Heart left ventricle (tissue), 16 donors: Measurements from ENCODE around the gene ELF4. TPM values are rescaled to one million over a fixed set of nuclear protein-coding genes. Genes with fewer than 3 reads are reported as not detected.

ENCODE experiments used
- ATAC-seq, 4 donors: fragments of 200-7000 bp; cut with Tn5 transposase; one replicate each; pipeline ENCODE4 v1.9.1; 2020 to 2022; ENCODE audit warnings: moderate library complexity in 4 of 4, mild to moderate bottlenecking in 3 of 4, moderate number of reproducible peaks in 1 of 4
- DNase-seq, 5 donors: peaks; one replicate each; pipeline ENCODE4 v3.0.0-alpha.2; 2020
- H3K27ac ChIP-seq, 12 donors: fragments of 200-600 bp; sonication (generic) in 4 of 12; one replicate each; pipeline versions ENCODE4 v1.5.0 to v1.8.0; 2016 to 2022; ENCODE audit warnings: mild to moderate bottlenecking in 2 of 12
- H3K27me3 ChIP-seq, 9 donors: fragments of 200-600 bp; sonication (generic) in 2 of 9; one replicate each; pipeline versions ENCODE4 v1.5.1 to v1.8.0; 2016 to 2022; ENCODE audit warnings: mild to moderate bottlenecking in 3 of 9
- H3K36me3 ChIP-seq, 9 donors: fragments of 200-600 bp; sonication (generic) in 2 of 9; one replicate each; pipeline versions ENCODE4 v1.5.0 to v1.8.0; 2018 to 2022; ENCODE audit warnings: mild to moderate bottlenecking in 2 of 9
- H3K4me1 ChIP-seq, 12 donors: fragments of 200-600 bp; sonication (generic) in 4 of 12; one replicate each; pipeline versions ENCODE4 v1.5.0 to v1.8.0; 2016 to 2022; ENCODE audit warnings: mild to moderate bottlenecking in 3 of 12
- H3K4me3 ChIP-seq, 12 donors: fragments of 200-600 bp; sonication (generic) in 4 of 12; one replicate each; pipeline versions ENCODE4 v1.5.0 to v1.8.0; 2017 to 2022; ENCODE audit warnings: mild to moderate bottlenecking in 9 of 12, moderate library complexity in 4 of 12
- H3K9me3 ChIP-seq, 12 donors: fragments of 200-600 bp; sonication (generic) in 4 of 12; one replicate each; pipeline versions ENCODE4 v1.5.0 to v1.8.0; 2016 to 2022; ENCODE audit warnings: mild to moderate bottlenecking in 1 of 12
- CTCF ChIP-seq, 12 donors: fragments of 200-600 bp; sonication (generic) in 4 of 12; IDR thresholded peaks; one replicate each; pipeline versions ENCODE4 v1.5.0 to v1.8.0; 2018 to 2022; ENCODE audit warnings: antibody characterized with exemption in 12 of 12, mild to moderate bottlenecking in 5 of 12
- POLR2A ChIP-seq, 2 donors: fragments of 450-650 bp; IDR thresholded peaks; one replicate each; pipeline ENCODE4 v1.6.1; 2017; ENCODE audit warnings: antibody characterized with exemption in 2 of 2, mild to moderate bottlenecking in 2 of 2, moderate library complexity in 2 of 2
- WGBS, 4 donors: extraction: QIAGEN DNeasy Blood & Tissue Kit in 2 of 4; methylation state at CpG; one replicate each; pipeline versions ENCODE4 v1.1.5 to v1.1.7; 2013 to 2018; 5-methylcytosine and 5-hydroxymethylcytosine counted together
- intact Hi-C, 10 donors: fragments of 100-400 bp; cut with DNase I; formaldehyde crosslinking; loops; one replicate each; pipeline versions ENCODE4 v1.11.1 to v1.14.2; 2022
- polyA plus RNA-seq, 2 donors: library from polyadenylated mRNA; stranded (reverse); fragments of 200-250 nt; gene quantifications; one replicate each; pipeline ENCODE4 v1.2.3, GENCODE V29; 2013
- total RNA-seq, 9 donors: library from RNA; depleted of rRNA in 2 of 9; stranded (reverse); fragments of >200 nt in 2 of 9; fragmentation: NEBNext Ultra II Directional in 3 of 9; extraction: Animal tissue kit (Norgen Biotek cat#: 25700) in 3 of 9; gene quantifications; one replicate each; pipeline versions ENCODE4 v1.1.0 to v1.2.4, GENCODE V29; 2016 to 2023
- donor health status: ischemic (EF 13 %, LVEDD 7.1; RV severe dilation, severe dysfunction).
- donor health status: healthy with polysubstance abuse.
- donor health status: DM: no; HTN: yes; CAD: no.
- donor health status: DM: no; HTN: no; CAD: no.
- donor health status: ischemic (EF 25% LVEDD 6.9; RV normal size, moderate dysfunction).
- donor health status: ischemic (EF 25% LVEDD 5.7; RV mildly dilated, moderate dysfunction).
- donor health status: healthy.
- donor health status: DM: yes; HTN: yes; CAD: no.
- donor health status: ischemic (EF 35%, LVEDD 5.7; RV mildly dilated, moderate dysfunction).
- donor health status: nonischemic (EF 11% LVEDD 7.7; RV severe dilation, severe dysfunction).
- donor health status: DM: yes; HTN: yes; CAD: no.
- donor health status: PGD.
- donor health status: ischemic (EF 29% LVEDD 5.4; RV normal size, mild dysfunction).
- donor health status: nonischemic (EF 23%, LVEDD 6.1; RV moderate dilation, normal function).

Gene ELF4
- total and polyA plus RNA-seq, 11 donors: 1.3 to 13.7 (median 3.2) TPM

- Histone ChIP-seq H3K27ac (no peak overlapping the region), H3K4me3 (no peak overlapping the region), H3K27me3 (no peaks in the 10 kb centered on the region), H3K36me3 (no peaks in the 10 kb centered on the region), H3K9me3 (no peaks in the 10 kb centered on the region), H3K4me1 (peaks cover 0 to 50% (median 11%) of the 10 kb centered on the region in 12 donors)
- 81 to 86% (median 84%) methylated on average over 8 of the region's 8 CpGs for WGBS, 4 donors
- peak in 1 of 5 donors; percentile 14 for DNase-seq
- ATAC-seq: no peak
- intact Hi-C loops: no loop called here
- TF ChIP-seq POLR2A (IDR thresholded peaks at IDR 0.05) (no peak), CTCF (IDR thresholded peaks at IDR 0.05) (no peak)
Observed at GRCh38 chrX:130094696-130095095, 15.6 kb downstream of the ELF4 start.

- H3K36me3 ChIP-seq: no peaks in the 10 kb centered on the region
- H3K4me1 ChIP-seq: peaks cover 0 to 50% (median 2%) of the 10 kb centered on the region in 12 donors
- TF ChIP-seq CTCF (IDR thresholded peaks at IDR 0.05) (no peak), POLR2A (IDR thresholded peaks at IDR 0.05) (no peak)
- no peaks in the 10 kb centered on the region for H3K9me3 ChIP-seq
- DNase-seq (no peak), ATAC-seq (no peak)
- no peak overlapping the region for H3K27ac ChIP-seq
- intact Hi-C loops: no loop called here
- 85 to 93% (median 88%) methylated on average over 2 of the region's 2 CpGs for WGBS, 4 donors
- no peak overlapping the region for H3K4me3 ChIP-seq
- H3K27me3 ChIP-seq: no peaks in the 10 kb centered on the region
Observed at GRCh38 chrX:130093271-130093670, 17.0 kb downstream of the ELF4 start.

- DNase-seq: peak in 2 of 5 donors; percentile 57 to 81
- TF ChIP-seq CTCF (IDR thresholded peaks at IDR 0.05) (no peak), POLR2A (IDR thresholded peaks at IDR 0.05) (no peak)
- no peaks in the 10 kb centered on the region for H3K36me3 ChIP-seq
- no peaks in the 10 kb centered on the region for H3K27me3 ChIP-seq
- no peaks in the 10 kb centered on the region for H3K9me3 ChIP-seq
- peaks cover 0 to 57% (median 0%) of the 10 kb centered on the region in 12 donors for H3K4me1 ChIP-seq
- ATAC-seq: peak in 3 of 4 donors; percentile 56 to 77 (median 73)
- WGBS, 4 donors: 36 to 59% (median 57%) methylated on average over 6 to 10 of the region's 10 CpGs
- H3K4me3 ChIP-seq: peak overlapping the region in 1 of 12 donors; percentile 27
- intact Hi-C loops: no loop called here
- H3K27ac ChIP-seq: peak overlapping the region in 3 of 12 donors; percentile 14 to 73 (median 22)
Observed at GRCh38 chrX:130091980-130092522, 18.2 kb downstream of the ELF4 start.

- peak overlapping the region in 1 of 12 donors; percentile 20 for H3K27ac ChIP-seq
- H3K36me3 ChIP-seq: no peaks in the 10 kb centered on the region
- no peaks in the 10 kb centered on the region for H3K27me3 ChIP-seq
- no peak for ATAC-seq
- TF ChIP-seq CTCF (IDR thresholded peaks at IDR 0.05): no peak
- no peak for TF ChIP-seq POLR2A (IDR thresholded peaks at IDR 0.05)
- H3K9me3 ChIP-seq: no peaks in the 10 kb centered on the region
- WGBS, 4 donors: 84 to 92% (median 87%) methylated on average over 3 of the region's 3 CpGs
- H3K4me1 ChIP-seq: peaks cover 0 to 73% (median under 1%) of the 10 kb centered on the region in 12 donors
- intact Hi-C loops: no loop called here
- H3K4me3 ChIP-seq: no peak overlapping the region
- no peak for DNase-seq
Observed at GRCh38 chrX:130090364-130090763, 19.9 kb downstream of the ELF4 start.
